ENCODE results near the gene SPANXA1.
"Not testable (repeated sequence)": the region's sequence is repeated elsewhere in the genome, so short reads cannot be mapped to it uniquely, and the experiment has no call there.

SPANXA1 gene, protein sequence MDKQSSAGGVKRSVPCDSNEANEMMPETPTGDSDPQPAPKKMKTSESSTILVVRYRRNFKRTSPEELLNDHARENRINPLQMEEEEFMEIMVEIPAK
- 0 reads per million in 17 experiments for total RNA-seq

DNA sequence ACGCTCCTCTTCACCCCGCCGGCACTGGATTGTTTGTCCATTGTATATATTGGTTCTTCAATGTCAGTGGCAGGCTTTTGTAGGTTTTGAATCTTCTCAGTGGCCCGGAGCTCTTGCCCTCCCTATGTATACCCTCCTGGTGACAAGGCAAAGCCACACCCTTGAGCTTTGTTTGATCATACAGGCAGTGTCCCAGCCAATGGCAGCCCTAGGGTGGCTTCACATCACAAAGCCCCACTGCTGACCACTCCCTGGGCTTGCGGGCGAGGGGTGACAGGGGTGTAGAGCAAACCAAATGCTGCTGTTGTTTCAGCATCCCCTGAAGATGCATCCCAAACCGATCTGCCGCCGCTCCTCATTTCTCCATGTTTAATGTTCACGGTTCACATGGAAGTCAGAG, at the start of gene SPANXA1:
TSS of gene SPANXA1 (minus strand) at position 101 of the 400 bp plus-strand sequence. CDS start at position 41, 60 bp downstream.
- not testable (repeated sequence) for DNase-seq

DNA sequence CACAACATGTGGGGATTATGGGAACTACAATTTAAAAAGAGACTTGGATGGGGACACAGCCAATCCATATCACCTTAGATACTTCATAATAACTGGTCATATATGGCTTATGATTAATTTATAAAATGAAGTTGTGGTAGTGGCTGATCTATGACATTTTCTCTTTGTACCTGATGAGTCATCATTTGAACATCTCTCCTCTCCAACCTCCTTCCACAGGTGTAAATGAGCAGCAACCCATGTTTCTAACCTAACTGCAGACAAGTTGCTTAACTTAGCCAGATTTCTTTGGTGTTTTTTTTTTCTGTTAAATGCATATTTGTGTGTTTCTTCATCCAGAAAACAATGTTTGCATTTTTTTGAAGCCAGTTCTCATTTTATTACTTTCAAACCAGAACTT, 47.6 kb upstream of the SPANXA1 start:
- no peak for DNase-seq

DNA sequence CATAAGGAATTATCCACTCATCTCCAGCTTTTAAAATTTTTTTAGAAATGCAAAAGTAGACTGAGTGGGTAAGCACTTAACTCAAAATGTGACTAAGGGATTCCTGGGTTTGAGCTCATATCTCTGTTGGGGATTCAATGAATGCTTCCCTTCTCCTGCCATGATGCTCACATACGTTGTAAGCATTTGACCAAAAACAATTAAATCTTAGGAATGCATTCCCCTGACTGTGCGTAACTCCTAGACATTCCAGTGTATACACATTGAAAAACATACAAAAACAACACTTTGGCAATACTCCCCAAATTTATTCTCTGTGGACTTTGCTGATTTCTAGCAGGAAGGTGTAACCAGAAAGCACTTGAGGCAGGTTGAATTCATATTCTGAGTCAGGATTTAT, 34.8 kb upstream of the SPANXA1 start:
- DNase-seq, result no peak

DNA sequence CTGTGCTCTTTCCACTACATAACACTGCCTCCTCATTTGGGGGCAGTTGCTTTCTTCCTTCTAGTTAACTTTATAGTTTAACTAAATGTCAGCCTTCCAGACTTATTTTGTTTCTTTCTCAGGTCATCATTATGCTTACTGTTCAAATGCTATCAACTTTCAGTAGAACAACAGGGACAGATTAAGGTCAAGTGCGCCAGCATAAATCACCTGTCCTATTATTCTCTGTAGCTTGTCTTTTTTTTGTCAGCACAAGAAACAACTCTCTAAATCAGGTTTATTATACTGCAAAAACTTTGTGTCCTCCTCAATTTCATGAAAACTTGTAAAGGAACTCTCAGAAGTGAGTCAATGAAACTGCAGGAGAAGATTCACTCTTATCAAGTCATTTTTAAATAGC, 24.6 kb upstream of the SPANXA1 start:
- no peak for DNase-seq

DNA sequence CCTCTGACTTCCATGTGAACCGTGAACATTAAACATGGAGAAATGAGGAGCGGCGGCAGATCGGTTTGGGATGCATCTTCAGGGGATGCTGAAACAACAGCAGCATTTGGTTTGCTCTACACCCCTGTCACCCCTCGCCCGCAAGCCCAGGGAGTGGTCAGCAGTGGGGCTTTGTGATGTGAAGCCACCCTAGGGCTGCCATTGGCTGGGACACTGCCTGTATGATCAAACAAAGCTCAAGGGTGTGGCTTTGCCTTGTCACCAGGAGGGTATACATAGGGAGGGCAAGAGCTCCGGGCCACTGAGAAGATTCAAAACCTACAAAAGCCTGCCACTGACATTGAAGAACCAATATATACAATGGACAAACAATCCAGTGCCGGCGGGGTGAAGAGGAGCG, 4.9 kb upstream of the SPANXA1 start, which contains the start of gene SPANXA2:
TSS of gene SPANXA2 (plus strand) at position 301 of the 400 bp plus-strand sequence. CDS start at position 361, 60 bp downstream.
- DNase-seq, result not testable (repeated sequence)

DNA sequence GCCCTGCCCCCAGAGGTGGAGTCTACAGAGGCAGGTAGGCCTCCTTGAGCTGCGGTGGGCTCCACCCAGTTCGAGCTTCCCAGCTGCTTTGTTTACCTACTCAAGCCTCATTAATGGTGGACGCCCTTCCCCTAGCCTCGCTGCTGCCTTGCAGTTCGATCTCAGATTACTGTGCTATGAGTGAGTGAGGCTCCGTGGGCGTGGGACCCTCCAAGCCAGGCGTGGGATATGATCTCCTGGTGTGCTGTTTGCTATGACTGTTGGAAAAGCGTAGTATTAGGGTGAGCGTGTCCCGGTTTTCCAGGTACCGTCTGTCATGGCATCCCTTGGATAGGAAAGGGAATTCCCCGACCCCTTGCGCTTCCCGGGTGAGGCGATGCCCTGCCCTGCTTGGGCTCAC, 42.0 kb downstream of the SPANXA1 start:
- DNase-seq, result not testable (repeated sequence)
